Naive thymus-derived CD4-positive, alpha-beta T cell (primary cell): ENCODE results near the gene PPIB. TPM values are rescaled to one million over a fixed set of nuclear protein-coding genes. Genes with fewer than 3 reads are reported as not detected.

Experiments used
- ATAC-seq: fragments of 150-1000 bp; cut with Tn5 transposase; 2 replicates; pipeline ENCODE4 v1.10.0; 2021; ENCODE audit warnings: mild to moderate bottlenecking, moderate library complexity
- CTCF ChIA-PET: fragments of 350-600 bp; sonication (Branson Sonifier 250); formaldehyde crosslinking; loops from one replicate; lab custom pipeline; 2021; ENCODE audit warnings: antibody characterized with exemption; lab: Charles Lee
- POLR2A ChIA-PET: fragments of 350-600 bp; sonication (Branson Sonifier 250); formaldehyde crosslinking; loops from one replicate; lab custom pipeline; 2021; ENCODE audit warnings: antibody characterized with exemption, inconsistent platforms; lab: Charles Lee
- DNase-seq, 9 donors: peaks; one replicate each; pipeline versions ENCODE4 v3.0.0 to v3.0.0-alpha.2; 2020 to 2022; ENCODE audit warnings: mixed read lengths in 1 of 9
- H3K27ac ChIP-seq: one replicate; pipeline ENCODE4 v1.7.0; 2013; ENCODE audit warnings: mild to moderate bottlenecking, low read depth, low read length, moderate library complexity
- H3K27me3 ChIP-seq, 2 donors: one replicate each; pipeline ENCODE4 v1.7.0; 2013; ENCODE audit warnings: low read length in 2 of 2, mild to moderate bottlenecking in 2 of 2, moderate library complexity in 2 of 2; ENCODE audit not compliant: control insufficient read depth in 2 of 2, insufficient read depth in 2 of 2
- H3K36me3 ChIP-seq, 3 experiments: 1 replicate in 2 of 3; 2 replicates in 1 of 3; pipeline ENCODE4 v1.7.0; 2013; ENCODE audit warnings: low read length in 3 of 3, mild to moderate bottlenecking in 3 of 3, moderate library complexity in 1 of 3; ENCODE audit not compliant: insufficient read depth in 3 of 3, control insufficient read depth in 2 of 3
- H3K4me1 ChIP-seq, 2 donors: one replicate each; pipeline ENCODE4 v1.7.0; 2013; ENCODE audit warnings: low read length in 2 of 2, mild to moderate bottlenecking in 2 of 2, moderate library complexity in 1 of 2; ENCODE audit not compliant: control insufficient read depth in 2 of 2, insufficient read depth in 2 of 2
- H3K4me3 ChIP-seq: 2 replicates; pipeline ENCODE4 v1.7.0; 2013; ENCODE audit warnings: mild to moderate bottlenecking, low read length
- H3K9me3 ChIP-seq, 3 experiments: 1 replicate in 2 of 3; 2 replicates in 1 of 3; pipeline ENCODE4 v1.7.0; 2013; ENCODE audit warnings: low read length in 3 of 3; ENCODE audit not compliant: control insufficient read depth in 2 of 3
- H3K27ac Mint-ChIP-seq, 9 donors: one replicate each; pipeline ENCODE4 v1.8.0; 2020 to 2022; ENCODE audit warnings: mixed read lengths in 9 of 9, mild to moderate bottlenecking in 8 of 9, moderate library complexity in 5 of 9, inconsistent platforms in 2 of 9
- H3K27me3 Mint-ChIP-seq, 5 donors: one replicate each; pipeline ENCODE4 v1.8.0; 2021 to 2022; ENCODE audit warnings: mixed read lengths in 5 of 5, mild to moderate bottlenecking in 1 of 5
- H3K36me3 Mint-ChIP-seq, 5 donors: one replicate each; pipeline ENCODE4 v1.8.0; 2020 to 2022; ENCODE audit warnings: mixed read lengths in 5 of 5, mild to moderate bottlenecking in 3 of 5, inconsistent platforms in 1 of 5
- H3K4me1 Mint-ChIP-seq, 7 donors: one replicate each; pipeline ENCODE4 v1.8.0; 2020 to 2022; ENCODE audit warnings: mixed read lengths in 7 of 7, mild to moderate bottlenecking in 3 of 7, inconsistent platforms in 1 of 7
- H3K4me3 Mint-ChIP-seq, 10 donors: one replicate each; pipeline ENCODE4 v1.8.0; 2020 to 2022; ENCODE audit warnings: mild to moderate bottlenecking in 10 of 10, mixed read lengths in 10 of 10, moderate library complexity in 6 of 10, inconsistent platforms in 2 of 10
- H3K9me3 Mint-ChIP-seq, 11 donors: one replicate each; pipeline ENCODE4 v1.8.0; 2020 to 2022; ENCODE audit warnings: mixed read lengths in 11 of 11, mild to moderate bottlenecking in 4 of 11, inconsistent platforms in 1 of 11, moderate library complexity in 1 of 11
- intact Hi-C, 2 donors: fragments of 100-400 bp; cut with micrococcal nuclease; formaldehyde crosslinking; loops; one replicate each; pipeline ENCODE4 v1.15.1; 2023
- polyA plus RNA-seq, 2 donors: library from polyadenylated mRNA; unstranded; fragments of 300-500 nt; fragmentation: Illumina TruSeq; gene quantifications; one replicate each; pipeline ENCODE4 v1.2.3, GENCODE V29; 2021
- total RNA-seq, 6 experiments: library from RNA in 5 of 6; stranded (reverse) in 5 of 6; gene quantifications; 1 replicate in 5 of 6; 2 replicates in 1 of 6; pipeline ENCODE4 v1.2.3 and lab custom pipeline; 2021 to 2026

Gene PPIB
- total and polyA plus RNA-seq, 7 experiments from 2014 or later: 160 to 557 (median 190) TPM

DNA sequence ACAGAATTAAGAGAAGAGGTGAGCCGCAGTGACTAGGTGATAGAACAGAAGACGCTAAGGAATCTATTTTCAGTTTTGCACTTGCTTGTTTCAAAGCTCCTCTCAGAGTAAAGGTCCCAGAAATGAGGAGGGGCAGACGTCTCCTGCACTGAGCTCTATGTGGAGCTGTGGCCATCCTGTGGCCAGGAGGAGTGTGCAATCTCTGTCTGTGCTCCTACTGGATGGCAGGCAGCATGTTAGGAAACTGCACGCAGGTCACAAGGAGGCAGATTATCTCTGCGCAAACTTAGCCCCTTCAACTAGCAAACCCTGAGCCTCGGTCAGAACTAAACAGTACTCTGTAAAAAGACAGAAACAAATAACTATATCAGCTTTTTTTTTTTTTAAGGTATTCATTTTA is 31.1 kb upstream of the PPIB start:
- H3K4me1 Mint-ChIP-seq: peaks cover 0 to 4% (median 0%) of the 10 kb centered on the region in 7 donors
- POLR2A ChIA-PET: no interaction called here
- CTCF ChIA-PET: no interaction called here

DNA sequence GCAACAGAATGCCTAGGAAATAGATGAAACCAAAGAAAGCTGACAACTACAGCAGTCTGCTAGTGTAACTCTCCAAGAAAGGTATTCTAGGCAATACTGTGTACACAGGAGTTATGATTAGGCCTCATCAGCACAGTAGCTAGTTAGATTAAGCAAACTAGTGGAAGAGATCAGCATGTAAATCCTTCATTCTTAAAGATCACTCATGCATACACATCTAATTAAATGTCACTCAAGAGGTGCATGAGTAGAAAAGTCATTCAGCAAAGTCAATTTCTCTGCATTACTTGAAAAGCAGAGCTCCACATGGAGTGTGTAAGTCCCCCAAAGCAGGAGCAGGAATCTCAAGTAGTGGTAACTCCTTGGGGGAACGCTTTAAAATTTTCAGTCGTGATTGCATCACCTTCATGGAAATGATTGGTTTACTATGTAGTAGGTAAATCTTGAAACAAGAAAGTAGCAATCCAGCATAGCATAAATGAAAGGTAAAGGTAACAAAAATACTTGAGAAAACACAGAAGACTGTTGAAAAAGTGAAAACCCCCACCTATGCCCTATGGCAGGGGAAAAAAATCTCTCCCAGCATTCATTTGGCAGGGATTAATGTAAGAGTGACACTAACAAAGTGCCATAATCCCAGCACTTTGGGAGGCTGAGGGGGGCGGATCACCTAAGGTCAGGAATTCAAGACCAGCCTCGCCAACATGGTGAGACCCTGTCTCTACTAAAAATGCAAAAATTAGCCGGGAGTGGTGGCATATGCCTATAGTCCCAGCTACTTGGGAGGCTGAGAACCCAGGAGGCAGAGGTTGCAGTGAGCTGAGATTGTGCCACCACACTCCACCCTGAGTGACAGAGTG is 29.4 kb upstream of the PPIB start:
- Mint-ChIP-seq H3K4me1 (peaks cover 0 to 14% (median 0%) of the 10 kb centered on the region in 7 donors), H3K36me3 (peaks cover 4 to 42% (median 21%) of the 10 kb centered on the region in 5 donors), H3K27me3 (no peaks in the 10 kb centered on the region), H3K9me3 (no peaks in the 10 kb centered on the region), H3K4me3 (no peak overlapping the region), H3K27ac (no peak overlapping the region)
- no peaks in the 10 kb centered on the region for H3K4me1 ChIP-seq
- H3K4me3 ChIP-seq: no peak overlapping the region
- peaks cover 0 to 22% (median 0%) of the 10 kb centered on the region in 3 experiments for H3K36me3 ChIP-seq
- no peaks in the 10 kb centered on the region for H3K9me3 ChIP-seq
- ChIA-PET CTCF (no interaction called here), POLR2A (interaction anchor here (0.6 kb wide), 1 partner anchor 917 kb away, joined by 3 read pairs; no protein-coding TSS in a partner anchor)
- ATAC-seq: no peak
- intact Hi-C loops: no loop called here
- no peaks in the 10 kb centered on the region for H3K27me3 ChIP-seq
- DNase-seq: no peak
- H3K27ac ChIP-seq: no peak overlapping the region

More for the DNA sequence above, 31.1 kb upstream of the PPIB start:
- H3K9me3 Mint-ChIP-seq: no peaks in the 10 kb centered on the region
- intact Hi-C loops: no loop called here
- no peak overlapping the region for H3K27ac ChIP-seq
- no peak for DNase-seq
- H3K4me1 ChIP-seq: no peaks in the 10 kb centered on the region
- H3K9me3 ChIP-seq: no peaks in the 10 kb centered on the region
- H3K27me3 Mint-ChIP-seq: no peaks in the 10 kb centered on the region
- no peak overlapping the region for H3K4me3 Mint-ChIP-seq
- H3K27ac Mint-ChIP-seq: no peak overlapping the region
- ATAC-seq: no peak
- no peaks in the 10 kb centered on the region for H3K27me3 ChIP-seq
- H3K36me3 Mint-ChIP-seq: peaks cover 9 to 30% (median 22%) of the 10 kb centered on the region in 5 donors
- H3K4me3 ChIP-seq: no peak overlapping the region
- peaks cover 0 to 18% (median 0%) of the 10 kb centered on the region in 3 experiments for H3K36me3 ChIP-seq

DNA sequence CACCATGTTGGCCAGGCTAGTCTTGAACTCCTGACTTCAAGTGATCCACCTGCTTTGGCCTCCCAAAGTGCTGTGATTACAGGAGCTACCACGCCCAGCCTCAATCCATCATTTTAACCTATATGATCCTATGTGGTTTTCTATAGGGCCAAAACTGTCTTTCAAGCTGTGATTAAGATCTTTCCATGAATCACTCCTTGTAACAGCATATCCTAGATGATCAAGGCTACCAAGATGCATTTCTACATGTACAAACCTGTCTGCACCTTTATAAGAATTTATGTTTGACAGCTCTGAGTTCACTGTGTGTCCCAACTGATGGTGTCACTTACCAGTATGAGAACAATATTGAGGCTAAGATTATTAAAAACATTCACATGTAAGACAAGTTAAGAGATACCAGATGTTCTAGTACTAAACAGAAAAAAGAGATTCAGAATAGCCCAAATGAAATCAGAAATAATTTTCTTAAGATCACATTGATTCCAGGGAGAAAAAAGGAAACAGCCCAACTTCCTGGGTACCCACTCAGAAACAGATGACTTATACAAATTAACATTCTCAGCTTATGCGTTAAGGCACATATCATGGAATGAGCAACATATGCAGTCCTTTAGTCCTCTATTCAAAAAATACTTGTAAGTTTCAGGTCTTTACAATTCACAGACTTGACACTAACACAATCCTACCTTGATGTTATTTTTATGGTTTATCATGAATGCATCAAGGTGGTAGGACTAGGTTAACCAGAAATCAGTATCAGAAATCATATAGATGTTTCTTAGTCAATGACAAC is 24.8 kb upstream of the PPIB start:
- Histone ChIP-seq H3K27ac (no peak overlapping the region), H3K4me3 (no peak overlapping the region), H3K4me1 (no peaks in the 10 kb centered on the region), H3K9me3 (no peaks in the 10 kb centered on the region), H3K27me3 (no peaks in the 10 kb centered on the region), H3K36me3 (peaks cover 0 to 27% (median 0%) of the 10 kb centered on the region in 3 experiments)
- DNase-seq (no peak), ATAC-seq (no peak)
- Mint-ChIP-seq H3K9me3 (no peaks in the 10 kb centered on the region), H3K4me1 (peaks cover 0 to 14% (median 0%) of the 10 kb centered on the region in 7 donors), H3K4me3 (no peak overlapping the region), H3K27ac (peak overlapping the region in 1 of 9 donors; percentile 68), H3K36me3 (peaks cover 0 to 26% (median 13%) of the 10 kb centered on the region in 5 donors), H3K27me3 (no peaks in the 10 kb centered on the region)
- intact Hi-C loops: no loop called here
- CTCF ChIA-PET: no interaction called here
- POLR2A ChIA-PET: interaction anchor here (0.6 kb wide), 1 partner anchor 40 kb away, joined by 3 read pairs; no protein-coding TSS in a partner anchor

DNA sequence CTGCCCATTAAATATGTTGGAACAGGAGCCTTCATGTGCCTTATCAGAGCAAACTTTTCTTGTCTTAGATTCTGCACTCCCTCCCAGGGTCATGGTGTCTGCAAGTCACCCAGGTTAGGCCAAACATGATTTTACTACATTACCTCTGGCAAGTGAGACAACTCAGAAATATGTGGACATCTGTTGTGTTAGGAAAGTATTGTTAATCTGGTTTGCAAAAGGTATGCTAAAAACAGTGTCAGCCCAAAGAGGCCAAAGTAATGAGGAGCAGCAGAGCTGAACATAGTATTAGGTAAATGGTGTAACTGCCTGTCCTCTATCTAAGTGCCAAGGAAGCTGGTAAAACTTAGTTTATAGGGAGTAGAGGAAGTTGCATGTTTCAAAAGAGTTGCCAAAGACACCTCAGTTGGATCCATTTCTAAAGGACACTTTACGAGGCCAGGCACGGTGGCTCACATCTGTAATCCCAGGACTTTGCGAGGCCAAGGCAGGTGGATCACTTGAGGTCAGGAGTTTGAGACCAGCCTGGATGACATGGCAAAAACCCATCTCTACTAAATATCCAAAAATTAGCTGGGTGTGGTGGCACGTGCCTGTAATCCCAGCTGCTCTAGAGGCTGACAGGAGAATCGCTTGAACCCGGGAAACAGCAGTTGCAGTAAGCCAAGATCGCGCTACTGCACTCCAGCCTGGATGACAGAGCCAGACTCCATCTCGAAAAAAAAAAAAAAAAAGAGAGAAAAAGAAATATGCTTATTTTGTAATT is 22.5 kb upstream of the PPIB start:
- no peaks in the 10 kb centered on the region for H3K9me3 ChIP-seq
- no peak overlapping the region for H3K4me3 Mint-ChIP-seq
- H3K4me3 ChIP-seq: no peak overlapping the region
- H3K36me3 ChIP-seq: peaks cover 0 to 33% (median 0%) of the 10 kb centered on the region in 3 experiments
- peak overlapping the region in 1 of 9 donors; percentile 7 for H3K27ac Mint-ChIP-seq
- ATAC-seq: no peak
- H3K36me3 Mint-ChIP-seq: peaks cover 8 to 37% (median 13%) of the 10 kb centered on the region in 5 donors
- ChIA-PET CTCF (interaction anchor here (0.6 to 0.9 kb wide), 2 partner anchors 84 to 720 kb away, joined by 3 to 4 read pairs; no protein-coding TSS in a partner anchor), POLR2A (interaction anchor here (1.4 kb wide), 1 partner anchor 24 kb away, joined by 4 read pairs; no protein-coding TSS in a partner anchor)
- H3K27ac ChIP-seq: no peak overlapping the region
- H3K4me1 Mint-ChIP-seq: peaks cover 0 to 17% (median 0%) of the 10 kb centered on the region in 7 donors
- intact Hi-C loops: no loop called here
- no peaks in the 10 kb centered on the region for H3K27me3 ChIP-seq
- no peaks in the 10 kb centered on the region for H3K27me3 Mint-ChIP-seq
- no peak for DNase-seq
- no peaks in the 10 kb centered on the region for H3K9me3 Mint-ChIP-seq
- H3K4me1 ChIP-seq: no peaks in the 10 kb centered on the region

DNA sequence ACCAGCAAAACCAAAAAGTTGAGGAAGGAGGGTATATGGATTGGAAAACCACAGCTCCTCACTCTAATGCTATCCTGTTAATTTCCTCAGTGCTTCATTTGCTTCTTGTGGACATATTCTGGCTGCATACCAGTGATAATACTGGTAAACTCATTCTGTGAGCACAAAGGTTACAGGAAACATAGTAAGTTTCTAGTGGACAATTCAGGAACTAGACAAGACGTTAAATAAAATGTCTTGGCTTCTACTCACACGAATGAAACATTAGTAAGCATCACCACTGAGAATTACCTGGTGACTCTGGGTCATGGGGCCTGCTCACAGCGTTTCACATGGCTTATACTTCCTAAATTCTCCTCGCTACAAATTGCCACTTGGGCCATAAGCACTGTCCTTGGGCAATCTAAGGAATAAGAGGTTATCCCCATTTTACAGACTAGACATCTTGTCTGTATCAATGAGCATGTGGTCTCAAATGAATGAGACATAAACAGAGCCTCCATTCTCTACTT is 20.1 kb upstream of the PPIB start:
- H3K27me3 Mint-ChIP-seq: no peaks in the 10 kb centered on the region
- ATAC-seq: no peak
- POLR2A ChIA-PET: no interaction called here
- H3K4me3 Mint-ChIP-seq: no peak overlapping the region
- H3K4me1 ChIP-seq: no peaks in the 10 kb centered on the region
- H3K4me3 ChIP-seq: no peak overlapping the region
- no peak for DNase-seq
- H3K9me3 ChIP-seq: no peaks in the 10 kb centered on the region
- no peaks in the 10 kb centered on the region for H3K9me3 Mint-ChIP-seq
- no peaks in the 10 kb centered on the region for H3K27me3 ChIP-seq
- intact Hi-C loops: no loop called here
- H3K27ac ChIP-seq: no peak overlapping the region
- H3K36me3 Mint-ChIP-seq: peaks cover 12 to 37% (median 15%) of the 10 kb centered on the region in 5 donors
- H3K4me1 Mint-ChIP-seq: peaks cover 0 to 10% (median 0%) of the 10 kb centered on the region in 7 donors
- H3K36me3 ChIP-seq: peaks cover 0 to 49% (median 0%) of the 10 kb centered on the region in 3 experiments
- CTCF ChIA-PET: no interaction called here
- no peak overlapping the region for H3K27ac Mint-ChIP-seq
